ENCODE results near the gene CLMP.

The CLMP gene, protein sequence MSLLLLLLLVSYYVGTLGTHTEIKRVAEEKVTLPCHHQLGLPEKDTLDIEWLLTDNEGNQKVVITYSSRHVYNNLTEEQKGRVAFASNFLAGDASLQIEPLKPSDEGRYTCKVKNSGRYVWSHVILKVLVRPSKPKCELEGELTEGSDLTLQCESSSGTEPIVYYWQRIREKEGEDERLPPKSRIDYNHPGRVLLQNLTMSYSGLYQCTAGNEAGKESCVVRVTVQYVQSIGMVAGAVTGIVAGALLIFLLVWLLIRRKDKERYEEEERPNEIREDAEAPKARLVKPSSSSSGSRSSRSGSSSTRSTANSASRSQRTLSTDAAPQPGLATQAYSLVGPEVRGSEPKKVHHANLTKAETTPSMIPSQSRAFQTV

GRCh38 chr11:123195188-123196059 lies at the start of gene CLMP:
TSS of gene CLMP (minus strand) at chr11:123195248. CDS start at chr11:123194940, 308 bp downstream.
- peaks cover 27% of the 10 kb centered on the region for H4K20me1 ChIP-seq
- no peak within 1 kb of the TSS for H3K27ac ChIP-seq
- H3K27me3 ChIP-seq: peaks cover 76% of the 10 kb centered on the region
- H3K4me1 ChIP-seq: peaks cover 18% of the 10 kb centered on the region
- H3K9me3 ChIP-seq: no peaks in the 10 kb centered on the region
- no peak within 1 kb of the TSS; the same call in 1 of the 2 replicates for H3K9ac ChIP-seq
- TF ChIP-seq Cebpa-rat (IDR thresholded peaks at IDR 0.05): no peak
- H3K4me3 ChIP-seq: peak within 1 kb of the TSS; percentile 65
- peak within 1 kb of the TSS; percentile 94 for H3K4me2 ChIP-seq
- no peaks in the 10 kb centered on the region for H3K36me3 ChIP-seq

GRCh38 chr11:123241874-123242543 lies 47.0 kb upstream of the CLMP start:
- Histone ChIP-seq H3K4me1 (peaks cover 29% of the 10 kb centered on the region), H4K20me1 (no peaks in the 10 kb centered on the region), H3K27ac (no peak overlapping the region), H3K4me2 (no peak overlapping the region), H3K36me3 (no peaks in the 10 kb centered on the region), H3K9me3 (no peaks in the 10 kb centered on the region), H3K27me3 (no peaks in the 10 kb centered on the region), H3K9ac (no peak overlapping the region), H3K4me3 (no peak overlapping the region)
- TF ChIP-seq Cebpa-rat (IDR thresholded peaks at IDR 0.05): no peak

- Histone ChIP-seq H3K9me3 (no peaks in the 10 kb centered on the region), H3K36me3 (no peaks in the 10 kb centered on the region), H3K27me3 (no peaks in the 10 kb centered on the region), H3K4me1 (peaks cover 22% of the 10 kb centered on the region), H3K4me3 (no peak overlapping the region), H3K9ac (no peak overlapping the region), H3K4me2 (no peak overlapping the region), H4K20me1 (no peaks in the 10 kb centered on the region), H3K27ac (no peak overlapping the region)
- no peak for TF ChIP-seq Cebpa-rat (IDR thresholded peaks at IDR 0.05)
Observed at GRCh38 chr11:123241294-123241693, 46.2 kb upstream of the CLMP start.

DNA sequence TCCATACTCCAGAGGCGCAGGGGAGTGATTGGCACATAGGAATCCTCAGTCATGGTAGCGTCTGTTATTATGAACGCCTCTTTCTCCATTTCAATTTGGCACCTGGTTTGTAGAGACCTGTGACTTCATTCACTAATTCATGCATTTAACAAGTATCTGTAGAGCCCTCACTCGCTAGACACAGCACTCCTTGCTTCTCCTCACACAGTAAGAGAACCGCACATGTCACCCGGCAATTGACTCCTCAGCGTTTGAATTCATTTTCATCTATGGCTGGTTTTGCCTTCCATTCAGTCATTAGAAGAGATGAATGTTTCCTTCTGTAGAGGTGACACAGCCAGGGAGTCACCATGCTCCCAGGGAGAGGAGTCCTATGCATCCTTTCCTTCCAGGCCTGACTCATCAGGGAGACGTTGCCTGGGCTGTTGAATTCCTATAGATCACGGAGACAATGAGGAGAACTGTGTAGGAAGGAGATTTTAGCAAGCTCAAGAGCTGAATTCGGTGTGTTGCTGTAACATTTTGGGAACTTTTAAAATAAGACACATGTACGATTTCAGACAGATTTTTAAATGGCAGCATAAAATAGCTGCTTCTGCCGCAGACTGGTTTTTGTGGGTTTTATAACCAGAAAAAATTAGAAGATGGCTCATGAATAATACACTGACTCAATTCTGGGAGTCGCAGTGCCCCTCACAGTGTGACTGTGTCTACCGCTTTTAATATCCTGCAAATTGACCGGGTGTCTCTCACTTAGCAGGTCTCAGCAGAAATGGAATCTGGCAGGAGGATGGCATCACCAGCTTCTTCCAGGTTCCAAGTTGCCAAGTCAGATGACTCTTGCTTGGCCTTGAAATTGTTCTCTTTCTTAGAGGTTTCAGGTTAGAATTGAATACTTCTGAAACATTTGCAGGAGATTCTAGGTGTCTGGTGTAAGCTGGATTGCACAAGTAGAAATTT lies 44.4 kb upstream of the CLMP start:
- H3K36me3 ChIP-seq: no peaks in the 10 kb centered on the region
- H3K9me3 ChIP-seq: no peaks in the 10 kb centered on the region
- H3K27me3 ChIP-seq: no peaks in the 10 kb centered on the region
- no peak overlapping the region for H3K4me2 ChIP-seq
- H3K4me3 ChIP-seq: no peak overlapping the region
- H3K27ac ChIP-seq: no peak overlapping the region
- no peaks in the 10 kb centered on the region for H4K20me1 ChIP-seq
- no peak overlapping the region for H3K9ac ChIP-seq
- H3K4me1 ChIP-seq: peaks cover 15% of the 10 kb centered on the region
- no peak for TF ChIP-seq Cebpa-rat (IDR thresholded peaks at IDR 0.05)

DNA sequence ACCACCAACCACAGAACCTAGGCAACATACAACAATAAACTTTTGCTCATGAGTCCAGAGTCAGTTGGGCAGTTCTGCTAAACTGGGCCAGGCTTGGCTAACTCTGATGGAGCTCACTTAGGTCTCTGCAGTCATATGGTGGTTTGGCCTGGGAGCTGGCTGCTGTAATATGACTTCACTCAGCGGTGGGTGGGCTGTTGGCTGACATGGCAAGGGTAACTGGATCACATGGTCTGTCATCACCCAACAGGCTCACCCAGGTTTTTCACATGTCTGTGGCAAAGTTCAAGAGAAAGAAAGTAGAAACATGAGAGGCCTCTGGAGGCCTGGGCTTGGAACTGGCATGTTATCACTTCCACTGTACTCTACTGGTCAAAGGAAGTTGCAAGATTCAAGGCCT lies 43.2 kb upstream of the CLMP start:
- Histone ChIP-seq H3K27ac (no peak overlapping the region), H3K36me3 (no peaks in the 10 kb centered on the region), H4K20me1 (no peaks in the 10 kb centered on the region), H3K9me3 (no peaks in the 10 kb centered on the region), H3K4me1 (peaks cover 23% of the 10 kb centered on the region), H3K4me2 (no peak overlapping the region), H3K27me3 (no peaks in the 10 kb centered on the region), H3K4me3 (no peak overlapping the region), H3K9ac (no peak overlapping the region)
- no peak for TF ChIP-seq Cebpa-rat (IDR thresholded peaks at IDR 0.05)

GRCh38 chr11:123236879-123237278 lies 41.8 kb upstream of the CLMP start:
- no peaks in the 10 kb centered on the region for H3K36me3 ChIP-seq
- H3K4me3 ChIP-seq: no peak overlapping the region
- no peak for TF ChIP-seq Cebpa-rat (IDR thresholded peaks at IDR 0.05)

GRCh38 chr11:123235656-123236261 lies 40.7 kb upstream of the CLMP start:
- no peak overlapping the region for H3K27ac ChIP-seq
- H3K4me2 ChIP-seq: no peak overlapping the region
- no peak for TF ChIP-seq Cebpa-rat (IDR thresholded peaks at IDR 0.05)
- H3K9me3 ChIP-seq: no peaks in the 10 kb centered on the region
- H3K4me1 ChIP-seq: peaks cover 28% of the 10 kb centered on the region
- H3K27me3 ChIP-seq: no peaks in the 10 kb centered on the region
- no peaks in the 10 kb centered on the region for H4K20me1 ChIP-seq
- H3K4me3 ChIP-seq: no peak overlapping the region
- H3K9ac ChIP-seq: no peak overlapping the region
- H3K36me3 ChIP-seq: no peaks in the 10 kb centered on the region

More at GRCh38 chr11:123236879-123237278, 41.8 kb upstream of the CLMP start:
- Histone ChIP-seq H3K4me2 (no peak overlapping the region), H3K4me1 (peaks cover 28% of the 10 kb centered on the region), H3K9me3 (no peaks in the 10 kb centered on the region), H3K27ac (no peak overlapping the region), H3K9ac (no peak overlapping the region), H3K27me3 (no peaks in the 10 kb centered on the region), H4K20me1 (no peaks in the 10 kb centered on the region)

GRCh38 chr11:123235117-123235655 lies 40.1 kb upstream of the CLMP start:
- Histone ChIP-seq H3K4me2 (no peak overlapping the region), H3K4me3 (no peak overlapping the region), H3K9me3 (no peaks in the 10 kb centered on the region), H3K4me1 (peaks cover 28% of the 10 kb centered on the region), H3K36me3 (no peaks in the 10 kb centered on the region), H3K9ac (no peak overlapping the region), H3K27me3 (no peaks in the 10 kb centered on the region), H3K27ac (no peak overlapping the region), H4K20me1 (no peaks in the 10 kb centered on the region)
- TF ChIP-seq Cebpa-rat (IDR thresholded peaks at IDR 0.05): no peak

Measured in BLaER1 (cell line).